ENCODE measurements around the gene ADO.

Gene ADO

DNA sequence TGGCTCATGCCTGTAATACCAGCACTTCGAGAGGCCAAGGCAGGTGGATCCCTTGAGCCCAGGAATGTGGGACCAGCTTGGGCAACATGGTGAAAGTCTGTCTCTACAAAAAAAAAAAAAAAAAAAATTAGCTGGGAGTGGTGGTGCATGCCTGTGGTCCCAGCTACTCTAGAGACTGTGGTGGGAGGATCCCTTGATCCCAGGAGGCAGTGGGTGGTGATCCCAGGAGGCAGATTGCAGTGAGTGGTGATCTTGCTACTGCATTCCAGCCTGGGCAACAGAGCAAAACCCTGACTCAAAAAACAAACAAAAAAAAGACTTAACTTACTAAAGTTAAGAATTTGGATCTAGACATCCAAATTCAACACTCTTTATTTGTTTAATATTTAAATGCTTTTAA lies 10.2 kb upstream of the ADO start:
- DNase-seq: no peak

DNA sequence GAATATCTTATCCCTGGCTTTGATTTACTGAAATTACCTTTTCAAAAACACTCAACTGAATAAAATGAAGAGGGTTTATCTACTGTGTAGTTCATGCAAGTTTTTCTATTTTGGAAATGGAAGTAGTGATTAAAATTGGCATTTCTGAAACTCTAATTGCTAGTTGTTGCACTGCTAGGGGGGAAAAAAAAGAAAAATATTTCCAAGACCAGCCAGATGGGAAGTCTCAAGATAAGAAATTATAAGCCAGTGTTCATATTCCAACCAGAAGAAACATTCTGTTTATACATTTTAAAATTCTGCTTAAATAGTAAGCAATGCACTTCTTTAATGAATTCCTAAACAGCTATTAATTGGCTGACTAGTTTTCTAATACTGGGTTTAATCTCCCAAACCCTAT lies 9.4 kb upstream of the ADO start:
- DNase-seq: no peak

DNA sequence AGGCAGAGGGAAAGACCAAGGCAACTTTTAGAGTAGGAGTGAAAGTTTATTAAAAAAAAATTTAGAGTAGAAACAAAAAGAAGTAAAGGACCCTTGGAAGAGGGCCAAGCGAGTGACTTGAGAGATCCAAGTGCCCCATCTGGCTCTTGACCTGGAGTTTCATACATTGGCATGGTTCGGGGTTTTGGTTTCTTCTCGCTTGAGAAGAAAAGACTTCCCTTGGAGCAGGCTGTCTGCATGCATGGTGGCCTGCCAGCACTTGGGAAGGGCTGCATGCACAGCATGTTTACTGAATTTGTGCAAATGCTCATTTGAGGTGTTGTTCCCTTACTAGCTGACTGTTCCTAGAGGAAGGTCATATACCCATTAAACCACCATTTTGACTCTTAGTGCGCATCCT lies 8.8 kb upstream of the ADO start:
- no peak for DNase-seq

DNA sequence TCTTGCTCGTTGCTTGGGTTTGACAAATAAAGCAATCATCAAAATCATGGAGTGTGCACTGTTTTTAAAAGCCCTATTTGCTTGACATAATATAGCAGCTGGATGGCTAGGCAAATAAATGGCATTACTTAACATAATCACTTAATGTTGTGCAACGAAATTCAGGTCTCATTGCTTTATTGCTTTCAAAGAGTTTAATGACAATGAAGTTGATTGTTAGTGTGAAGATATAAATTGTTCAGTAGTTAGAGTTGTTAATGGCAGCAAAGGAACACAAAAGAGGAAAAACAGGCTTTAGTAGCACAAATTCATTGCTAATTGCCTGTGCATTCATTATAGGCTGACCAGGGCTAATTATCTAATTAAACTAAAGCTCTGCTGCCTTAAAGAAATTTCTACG lies 7.6 kb upstream of the ADO start:
- DNase-seq: no peak

DNA sequence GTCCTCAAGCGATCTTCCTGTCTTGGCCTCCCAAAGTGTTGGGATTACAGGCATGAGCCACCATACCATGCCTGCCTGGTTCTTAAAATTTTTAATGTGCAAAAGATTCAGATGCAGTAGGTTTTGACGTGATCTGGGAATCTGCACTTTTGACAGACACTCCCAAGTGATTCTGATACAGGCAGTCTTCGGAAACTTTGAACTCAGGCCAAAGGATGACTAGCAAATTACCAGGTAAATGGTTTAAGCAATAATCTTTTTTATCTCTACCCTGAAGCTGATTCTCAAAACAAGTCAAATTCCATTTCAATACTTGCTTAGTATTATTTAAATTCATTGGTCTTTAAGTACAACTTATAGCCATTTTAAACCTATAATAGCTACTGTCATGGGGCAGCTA lies 2.6 kb upstream of the ADO start:
- DNase-seq: no peak

DNA sequence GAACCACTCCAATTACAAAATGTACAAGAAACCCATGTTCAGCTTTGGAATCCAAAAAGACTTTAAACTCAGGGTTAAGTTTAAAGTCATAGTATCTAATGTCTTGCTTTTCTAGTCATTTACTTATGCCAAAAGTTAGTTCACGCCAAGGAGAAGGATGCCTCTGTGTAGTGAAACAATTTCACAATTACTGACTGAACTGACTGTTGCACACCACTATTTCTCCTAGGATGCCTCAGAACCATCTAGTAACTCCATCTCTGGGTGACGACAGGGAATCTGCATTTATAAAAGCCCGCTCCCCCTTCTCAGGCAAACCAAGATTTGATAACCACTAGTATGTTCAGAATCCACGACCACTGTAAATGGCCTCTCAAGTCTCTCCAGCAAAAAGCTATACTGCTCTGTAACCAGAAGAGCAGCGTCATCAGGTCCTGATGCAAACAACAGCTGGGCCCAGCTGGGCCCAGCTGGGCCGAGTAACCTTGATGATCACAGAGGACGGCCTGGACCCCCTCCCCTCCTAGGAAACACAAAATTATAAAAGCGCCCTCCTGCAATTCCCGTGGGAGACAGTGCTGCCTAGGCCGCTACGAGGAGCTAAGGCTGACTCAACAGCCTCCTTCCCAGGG lies 680 bp upstream of the ADO start:
- DNase-seq: no peak

DNA sequence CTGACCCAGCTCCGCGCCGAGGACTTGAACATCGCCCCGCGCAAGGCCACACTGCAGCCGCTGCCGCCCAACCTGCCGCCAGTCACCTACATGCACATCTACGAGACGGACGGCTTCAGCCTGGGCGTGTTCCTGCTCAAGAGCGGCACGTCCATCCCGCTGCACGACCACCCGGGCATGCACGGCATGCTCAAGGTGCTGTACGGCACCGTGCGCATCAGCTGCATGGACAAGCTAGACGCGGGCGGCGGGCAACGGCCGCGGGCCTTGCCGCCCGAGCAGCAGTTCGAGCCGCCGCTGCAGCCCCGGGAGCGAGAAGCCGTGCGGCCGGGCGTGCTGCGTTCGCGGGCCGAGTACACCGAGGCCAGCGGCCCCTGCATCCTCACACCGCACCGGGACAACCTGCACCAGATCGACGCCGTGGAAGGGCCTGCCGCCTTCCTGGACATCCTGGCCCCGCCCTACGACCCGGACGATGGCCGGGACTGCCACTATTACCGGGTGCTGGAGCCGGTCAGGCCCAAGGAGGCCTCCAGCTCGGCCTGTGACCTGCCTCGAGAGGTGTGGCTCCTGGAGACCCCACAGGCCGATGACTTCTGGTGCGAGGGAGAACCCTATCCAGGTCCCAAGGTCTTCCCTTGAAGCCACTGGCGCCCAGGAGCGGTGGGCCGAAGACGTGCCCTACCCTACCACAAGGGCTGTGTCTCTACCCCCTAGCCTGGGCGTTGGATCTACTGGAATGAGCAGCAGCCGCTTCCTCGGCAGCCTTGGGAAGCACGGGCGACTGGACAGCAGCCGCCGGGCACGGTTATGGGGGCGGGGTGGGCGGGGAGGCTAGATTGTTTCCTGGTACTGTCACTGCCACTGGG lies 945 bp downstream of the ADO start:
- no peak for DNase-seq

DNA sequence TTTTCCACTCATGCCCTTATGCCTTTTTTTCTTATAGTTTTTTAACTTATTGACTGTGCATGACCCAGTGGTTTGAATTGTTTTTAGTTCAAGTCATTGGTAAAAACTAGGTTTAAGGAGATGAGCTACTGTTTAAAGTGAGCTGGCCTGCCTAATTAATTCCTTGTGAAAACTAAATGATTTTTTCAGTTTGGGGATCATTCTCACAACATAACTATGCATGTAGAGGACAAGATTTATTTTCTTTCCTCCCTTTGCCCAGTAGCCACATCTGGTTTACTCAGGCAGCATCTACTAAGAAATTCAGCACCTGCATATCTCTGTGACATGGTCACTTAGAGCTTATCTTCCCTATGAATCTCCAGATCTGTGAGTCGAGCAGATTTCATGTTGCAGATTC lies 1.7 kb downstream of the ADO start:
- no peak for DNase-seq

DNA sequence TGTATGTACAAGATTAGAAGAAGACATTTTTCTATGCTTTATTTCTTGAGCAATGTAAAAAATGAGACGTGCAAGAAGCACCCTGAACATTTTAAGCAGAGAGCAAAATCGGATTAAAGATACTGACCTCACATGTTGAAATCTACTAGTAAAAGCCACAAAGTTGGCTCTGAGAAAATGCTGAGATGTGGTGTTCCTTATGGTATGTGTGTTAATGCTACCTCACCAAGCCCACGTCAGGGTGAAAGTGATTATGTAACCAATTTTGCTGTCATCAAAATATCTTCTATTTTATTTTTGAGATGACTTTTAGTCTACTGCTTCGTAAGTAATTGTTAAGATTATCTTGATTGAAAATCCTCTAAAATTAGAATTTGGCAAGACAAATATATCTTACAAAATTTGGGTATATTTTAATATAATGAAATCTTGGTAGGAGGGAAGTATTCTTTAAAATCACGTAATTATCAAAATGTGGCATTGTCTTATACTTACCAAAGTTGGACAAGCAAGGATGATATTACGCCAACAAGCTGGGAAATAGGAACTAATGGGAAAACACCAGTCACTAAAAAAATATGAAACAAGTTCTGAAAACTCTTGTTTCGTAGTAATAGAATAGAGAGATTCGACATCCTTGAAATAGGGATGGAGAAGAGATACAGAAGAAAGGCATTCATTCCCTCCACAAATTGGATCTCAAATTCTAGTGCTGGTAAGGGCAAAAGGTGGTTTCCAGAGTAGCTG lies 5.8 kb downstream of the ADO start:
- no peak for DNase-seq

DNA sequence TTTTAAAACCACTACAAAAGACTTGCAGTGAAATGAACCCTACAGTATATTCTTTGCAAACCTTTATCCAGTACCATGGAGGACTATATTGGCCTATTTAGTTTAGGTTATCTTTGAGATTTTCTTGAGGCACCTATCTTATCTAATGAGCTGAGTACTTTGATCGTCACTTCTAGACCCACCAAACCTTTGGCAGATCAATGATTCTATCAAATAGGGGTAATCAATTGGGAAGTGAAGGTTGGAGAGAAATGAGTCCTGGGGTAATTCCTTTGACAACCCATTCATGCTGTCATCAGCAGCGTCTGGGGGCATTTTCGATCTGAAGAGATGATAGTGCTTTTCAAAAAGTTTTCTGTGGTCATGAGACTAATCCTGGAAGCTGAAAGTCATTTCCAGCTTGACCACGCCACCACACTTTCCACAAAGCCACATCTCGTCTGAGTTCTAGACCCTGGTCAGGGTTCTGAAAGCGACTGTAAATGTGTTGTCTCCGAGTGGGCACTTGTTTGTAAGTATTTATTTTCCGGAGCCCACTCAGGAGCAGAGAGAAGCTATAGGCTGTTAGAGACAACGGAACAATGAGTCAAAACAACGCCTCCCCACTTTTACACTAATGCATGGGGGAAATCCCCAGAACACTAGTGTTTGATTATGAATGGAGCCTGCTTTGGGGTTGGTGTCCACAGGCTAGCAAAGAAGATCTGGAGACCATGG lies 6.8 kb downstream of the ADO start:
- no peak for DNase-seq

DNA sequence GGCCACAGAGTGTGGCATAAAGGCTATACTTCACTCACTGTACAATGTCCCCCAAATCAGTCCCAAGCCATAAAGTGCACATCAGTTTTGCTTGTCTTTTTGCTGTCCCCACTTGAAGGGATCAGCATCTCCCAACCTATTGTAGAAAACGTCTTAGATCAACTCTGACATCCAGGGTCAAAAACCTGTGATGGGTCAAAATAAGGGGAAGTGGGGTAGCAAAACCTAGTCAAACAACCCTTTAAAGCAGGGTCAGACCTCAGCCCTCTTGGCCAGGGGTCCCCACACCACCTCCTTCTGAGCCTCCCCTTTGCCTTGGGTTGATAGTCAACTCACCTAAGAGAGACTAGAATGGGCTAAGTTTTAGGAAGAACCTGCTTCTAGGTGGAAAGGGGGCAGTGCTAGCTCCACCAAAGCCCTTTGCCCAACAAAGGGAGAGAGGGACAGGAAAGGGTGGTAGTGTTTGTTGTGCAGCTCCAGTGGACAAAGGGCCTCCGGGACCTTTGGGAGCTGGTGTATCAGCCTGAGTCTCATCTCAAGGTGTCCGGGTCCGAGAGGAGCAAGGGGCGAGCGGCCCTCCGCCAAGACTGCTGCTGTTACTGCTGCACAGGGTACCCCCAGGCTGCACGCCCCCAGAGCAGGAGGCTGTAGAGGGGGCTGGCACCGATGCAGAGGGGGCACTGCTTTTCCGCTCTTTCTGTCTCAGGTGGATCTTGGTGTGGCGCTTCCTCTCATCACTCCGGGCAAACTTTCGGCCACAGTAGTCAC lies 8.3 kb downstream of the ADO start:
- DNase-seq: no peak

DNA sequence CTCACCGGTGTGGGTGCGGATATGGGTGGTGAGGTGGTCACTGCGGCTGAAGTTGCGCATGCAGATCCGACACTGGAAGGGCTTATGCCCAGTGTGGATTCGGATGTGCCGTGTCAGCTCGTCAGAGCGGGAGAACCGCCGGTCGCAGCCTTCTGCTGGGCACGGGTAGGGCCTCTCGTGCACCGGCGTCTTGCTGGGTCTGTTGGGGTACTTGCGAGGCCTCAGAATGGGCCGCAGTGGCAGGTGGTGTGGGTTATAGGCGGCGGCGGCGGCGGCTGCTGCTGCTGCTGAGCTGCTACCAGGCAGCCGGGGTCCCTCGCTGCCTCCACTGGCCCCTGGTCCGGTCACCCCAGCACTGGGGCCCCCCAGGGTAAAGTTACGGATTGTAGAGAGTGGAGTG lies 8.9 kb downstream of the ADO start:
- no peak for DNase-seq

DNA sequence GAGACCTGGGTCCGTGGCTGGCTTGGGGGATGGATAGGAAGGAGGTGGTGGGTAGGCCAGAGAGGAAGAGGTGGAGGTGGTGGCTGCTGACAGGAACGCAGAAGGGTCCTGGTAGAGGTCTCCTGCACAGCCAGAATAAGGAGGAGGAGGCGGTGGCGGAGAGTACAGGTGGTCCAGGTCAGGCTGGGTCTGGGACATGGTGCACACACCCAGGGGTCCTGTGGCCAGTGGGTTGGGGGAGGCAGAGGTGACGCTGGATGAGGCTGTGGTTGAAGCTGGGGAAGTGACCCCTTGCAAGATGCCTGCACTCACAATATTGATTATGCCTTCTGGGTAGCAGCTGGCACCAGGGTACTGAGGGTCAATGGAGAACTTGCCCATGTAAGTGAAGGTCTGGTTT lies 9.5 kb downstream of the ADO start:
- DNase-seq: no peak

DNA sequence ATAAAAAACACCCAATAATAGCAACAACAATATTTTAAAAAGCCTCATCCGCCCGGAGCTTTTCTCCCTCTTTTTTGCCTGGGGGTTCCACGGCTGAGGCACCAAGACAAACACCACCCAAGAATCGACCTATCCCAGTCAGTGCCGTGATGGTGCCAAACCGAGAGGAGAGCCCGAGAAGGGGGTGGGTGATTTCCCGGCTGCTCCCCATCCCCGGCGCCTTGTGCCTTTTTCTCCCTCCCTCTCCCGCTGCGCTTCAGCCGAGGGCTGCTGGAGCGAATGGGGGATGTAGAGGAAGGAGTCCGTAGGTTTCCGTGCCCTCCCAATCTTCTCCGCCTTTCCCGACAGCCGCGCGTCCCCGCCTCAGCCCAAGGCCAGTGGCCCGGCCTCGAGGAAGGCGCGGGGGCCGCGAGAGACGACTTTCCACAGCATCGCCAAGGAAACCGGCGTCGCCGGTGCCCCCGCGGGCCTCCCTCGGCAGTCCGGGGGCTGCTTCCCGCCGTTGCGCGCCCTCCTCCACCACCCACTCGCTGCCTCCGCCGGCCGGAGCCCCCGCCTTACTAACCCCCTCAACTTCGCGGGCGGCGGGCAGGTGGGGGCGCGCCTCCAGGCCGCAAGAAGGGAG lies 10.3 kb downstream of the ADO start:
- no peak for DNase-seq

DNA sequence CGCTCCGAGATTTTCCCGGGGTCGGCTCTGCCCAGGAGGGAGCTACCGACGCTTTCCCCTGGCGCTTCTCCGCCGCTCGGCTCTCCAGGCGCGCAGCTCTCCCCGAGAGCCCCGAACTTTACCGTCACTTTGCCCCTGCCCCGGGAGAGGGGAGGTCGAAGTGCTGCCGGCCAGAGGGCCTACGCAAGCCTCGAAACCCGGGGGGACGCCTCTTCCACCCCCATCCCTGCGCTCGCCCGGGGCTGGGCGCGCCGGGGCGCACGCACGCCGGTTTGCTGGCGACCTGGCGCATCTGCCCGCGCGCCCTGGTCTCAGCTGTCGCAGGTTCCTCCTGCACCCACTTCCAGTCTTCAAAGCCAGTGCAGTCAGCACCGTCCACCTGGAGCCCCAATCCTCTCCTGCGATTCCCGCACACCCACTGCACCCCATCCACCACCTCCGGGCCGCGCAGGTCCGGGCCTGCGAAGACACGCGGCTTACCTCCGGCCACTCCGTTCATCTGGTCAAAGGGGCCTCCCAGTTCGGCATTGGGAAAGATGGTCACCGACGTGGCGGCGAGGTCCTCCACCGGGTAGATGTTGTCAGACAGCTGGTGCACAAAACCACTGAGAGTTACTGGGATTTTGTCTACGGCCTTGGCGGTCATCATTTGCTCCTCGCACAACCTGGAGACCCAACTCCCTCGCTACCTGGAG lies 11.0 kb downstream of the ADO start:
- no peak for DNase-seq

DNA sequence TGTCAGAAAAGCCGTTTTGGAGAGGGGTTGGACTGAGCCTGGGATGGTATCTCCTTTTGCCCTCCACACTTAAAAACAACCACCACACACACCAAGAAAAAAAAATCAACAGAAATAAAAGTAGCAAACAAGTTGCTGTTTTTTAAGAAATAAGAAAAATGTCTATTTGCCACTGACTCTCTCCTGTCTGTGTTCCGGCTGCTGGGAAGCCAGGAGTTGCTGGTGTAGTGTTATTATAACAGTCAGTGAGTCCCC lies 11.5 kb downstream of the ADO start:
- no peak for DNase-seq

DNA sequence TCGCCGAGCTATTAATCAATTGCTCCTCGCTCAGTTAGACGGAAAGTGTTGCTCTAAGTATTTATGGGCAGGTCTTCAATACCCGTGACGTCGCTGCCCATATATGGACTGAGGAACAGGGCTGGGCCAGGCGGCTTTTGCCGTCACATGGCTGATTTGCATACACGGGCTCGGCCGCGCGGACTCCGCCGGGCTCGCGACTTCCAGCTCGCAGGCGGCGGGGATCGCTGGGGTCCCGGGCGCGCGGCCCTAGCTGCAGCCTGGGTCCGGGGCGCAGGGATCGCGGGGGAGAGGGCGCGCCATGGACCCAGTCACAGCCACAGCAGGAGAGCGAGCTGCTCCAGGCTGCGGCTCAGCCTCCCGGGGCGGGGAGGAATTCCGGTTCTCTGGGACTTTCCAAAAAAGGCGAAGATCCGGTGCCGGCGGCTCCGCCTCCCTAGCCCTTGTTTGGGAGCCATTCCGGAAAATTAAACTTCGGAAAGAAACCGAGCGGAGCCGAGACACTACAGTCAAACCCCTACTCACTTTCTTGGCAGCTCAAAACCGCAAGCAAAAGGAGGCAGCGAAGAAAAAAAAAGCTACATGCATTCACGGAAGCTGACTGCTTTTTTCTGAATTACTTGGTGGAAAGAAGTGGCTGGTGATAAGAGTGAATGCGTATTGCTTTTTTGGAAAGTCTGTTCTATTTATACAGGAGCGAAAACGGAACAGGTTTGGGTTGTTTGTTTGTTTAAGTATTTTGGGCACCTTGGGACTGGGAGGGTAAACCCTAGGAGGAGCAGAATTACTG lies 12.0 kb downstream of the ADO start, which contains the start of gene EGR2:
Gene EGR2, minus strand, starts transcription at position 36 of the 790 bp plus-strand sequence. CDS start 337 bp downstream, outside the sequence.
- peak; percentile 88 to 94 for DNase-seq

DNA sequence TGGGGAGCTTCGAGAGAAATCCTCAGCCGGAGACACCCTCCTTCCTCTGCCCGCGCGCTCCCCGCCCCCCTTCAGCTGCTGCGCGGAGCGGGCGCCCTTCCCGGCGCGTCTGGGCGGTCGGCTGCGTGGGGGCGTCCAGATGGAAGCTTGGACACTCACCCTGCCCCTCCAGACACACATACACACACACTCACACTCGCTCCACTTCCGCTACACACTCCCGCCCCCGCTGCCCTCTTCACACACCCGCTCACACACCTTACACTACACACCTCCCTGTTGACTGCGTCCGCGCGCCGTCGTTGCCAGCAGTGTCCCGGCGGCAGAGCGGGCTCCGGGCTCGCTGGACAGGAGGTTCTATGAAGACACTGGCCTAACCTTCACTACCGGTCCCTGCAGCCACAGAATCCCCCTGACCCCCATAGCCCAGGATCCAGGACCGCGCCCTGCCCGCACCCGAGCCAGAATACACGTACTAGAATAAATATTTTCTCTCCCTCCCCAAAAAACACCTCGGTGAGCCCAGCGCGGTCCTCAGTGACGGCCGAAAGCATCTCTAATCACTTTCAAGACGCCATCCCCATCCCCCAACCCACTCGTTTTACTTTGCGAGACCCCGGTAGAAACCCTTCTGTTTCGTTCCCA lies 12.7 kb downstream of the ADO start:
- peak in 1 of 2 donors; percentile 37 for DNase-seq

DNA sequence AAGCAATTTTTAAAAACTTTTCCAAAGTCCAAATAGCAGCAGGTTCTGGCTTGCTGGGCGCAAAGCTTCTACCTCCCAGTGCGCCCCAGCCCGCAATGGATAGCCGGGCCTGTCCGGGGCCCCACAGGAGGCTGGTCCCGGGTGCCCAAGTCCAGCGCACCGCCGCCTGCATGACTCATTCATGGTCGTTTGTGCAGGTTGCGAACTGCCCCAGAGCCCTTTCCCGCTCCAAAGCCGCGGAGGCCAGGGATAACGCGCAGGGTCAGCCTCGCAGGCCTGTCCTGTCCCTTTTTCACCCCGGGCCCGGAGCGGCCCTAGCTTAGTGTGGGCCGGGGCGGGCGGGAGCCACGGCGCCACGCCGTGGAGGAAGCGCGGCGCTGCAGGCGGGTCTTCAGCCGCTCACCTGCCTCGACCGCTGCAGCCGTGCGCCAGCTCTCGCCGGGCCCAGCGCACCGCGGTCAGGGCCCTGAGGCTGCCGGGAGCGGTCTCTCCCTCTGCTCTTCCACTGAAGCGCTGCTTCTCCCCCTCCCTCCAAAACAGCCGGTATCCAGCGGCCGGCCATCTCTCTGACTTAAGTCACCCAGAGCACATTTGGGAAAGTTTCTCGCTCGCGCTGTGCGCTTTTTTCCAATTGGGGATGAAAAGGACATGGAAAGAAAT lies 13.4 kb downstream of the ADO start:
- DNase-seq: peak in 1 of 2 donors; percentile 43

All from hippocampal formation (tissue), 2 donors.